ENCODE measurements around the gene CLSTN2. TPM values are rescaled to one million over a fixed set of nuclear protein-coding genes. Genes with fewer than 3 reads are reported as not detected.

Gene CLSTN2
- total and polyA plus RNA-seq, 2 of the 4 experiments (the other 2 are of a cell fraction) = under 0.01 to 0.07 TPM

DNA sequence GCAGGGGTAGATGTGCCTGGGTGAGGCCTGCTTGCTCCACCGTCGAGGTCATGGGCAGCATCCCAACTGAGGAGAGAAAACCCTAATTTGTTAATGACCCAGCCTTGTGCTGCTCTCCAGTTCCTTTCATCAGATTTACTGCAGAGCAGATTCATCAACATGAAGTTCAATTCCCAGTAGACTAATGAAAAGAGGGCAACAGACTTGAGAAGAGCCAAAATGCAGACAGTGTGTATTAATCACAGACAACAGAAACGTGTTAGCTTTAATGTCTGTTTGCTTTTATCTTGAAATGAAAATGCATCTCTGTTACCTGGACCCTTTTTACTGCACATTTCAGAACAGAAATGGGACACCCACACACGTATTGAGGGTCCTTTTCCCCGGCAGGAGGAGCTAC lies 639.4 kb downstream of the CLSTN2 start:
- Histone ChIP-seq H4K20me1 (ENCODE audit: insufficient read depth, low read length) (no peaks in the 10 kb centered on the region), H3K14ac (replicated peaks; ENCODE audit: low read depth, low read length) (no peak overlapping the region), H3K4me1 (ENCODE audit: control insufficient read depth, insufficient read depth, low read length) (no peaks in the 10 kb centered on the region), H3K23ac (ENCODE audit: low read depth, low read length) (no peak overlapping the region), H2BK20ac (ENCODE audit: low read depth, low read length) (no peak overlapping the region), H2BK15ac (ENCODE audit: low read depth, low read length) (no peak overlapping the region), H4K91ac (ENCODE audit: insufficient read depth, low read depth, low read length) (no peak overlapping the region), H3K27ac (ENCODE audit: insufficient read depth, low read length) (no peak overlapping the region), H2AK5ac (ENCODE audit: low read depth, low read length) (no peak overlapping the region), H3K79me1 (ENCODE audit: low read depth in 1 of 2, low read length in 2 of 2) (no peaks in the 10 kb centered on the region), H3K18ac (ENCODE audit: low read depth, low read length) (no peak overlapping the region), H3K9me1 (ENCODE audit: insufficient read depth, low read length) (no peaks in the 10 kb centered on the region), H3K36me3 (ENCODE audit: control insufficient read depth, insufficient read depth, low read length) (no peaks in the 10 kb centered on the region), H4K5ac (ENCODE audit: low read depth, low read length) (no peak overlapping the region), H3K56ac (ENCODE audit: extremely low read depth, insufficient read depth, low read length) (no peak overlapping the region), H3K9me3 (ENCODE audit: control insufficient read depth, insufficient read depth, low read length) (peaks cover 2% of the 10 kb centered on the region; the same call in 1 of the 2 replicates), H3K4me2 (ENCODE audit: low read depth, low read length) (no peak overlapping the region), H3K4ac (ENCODE audit: low read depth, low read length) (no peak overlapping the region), H3K27me3 (ENCODE audit: control insufficient read depth, insufficient read depth, low read length) (no peaks in the 10 kb centered on the region), H2BK120ac (ENCODE audit: low read depth, low read length) (no peak overlapping the region), H3K4me3 (ENCODE audit: insufficient read depth, low read depth, low read length) (no peak overlapping the region), H2AK9ac (replicated peaks; ENCODE audit: low read depth, low read length, poor library complexity) (no peak overlapping the region), H2BK5ac (ENCODE audit: low read depth, low read length, poor library complexity, severe bottlenecking) (no peak overlapping the region), H4K8ac (ENCODE audit: low read depth in 2 of 2, low read length in 2 of 2) (no peak overlapping the region), H2AFZ (replicated peaks; ENCODE audit: low read length, poor library complexity) (no peak overlapping the region), H3K9ac (ENCODE audit: low read depth, low read length) (no peak overlapping the region)
- in situ Hi-C loops (cut with MboI; ENCODE audit: low sequenced_read_pairs) (no loop called here), intact Hi-C loops (cut with micrococcal nuclease) (no loop called here), dilution Hi-C loops (cut with HindIII; ENCODE audit: low sequenced_read_pairs, unreplicated experiment) (no loop called here)
- no TSS peak for BruUV-seq (replicated peaks)
- ChIA-PET POLR2A (ENCODE audit: unreplicated experiment) (no interaction called here), CTCF (no interaction called here)
- WGBS, 2 experiments (ENCODE audit: extremely low coverage in 2 of 2, insufficient read length in 1 of 2) = no CpG with 5 or more reads among the region's 5 CpGs
- no peak for TF ChIP-seq USF2 (IDR thresholded peaks at IDR 0.05; ENCODE audit: low read depth, low read length)
- DNase-seq = no peak
- ATAC-seq (ENCODE audit: low read depth) = no peak

All from IMR-90 (cell line).